HG03575 (cell line): ENCODE measurements around the gene SGO2.
"Not testable (repeated sequence)": the region's sequence is repeated elsewhere in the genome, so short reads cannot be mapped to it uniquely, and the experiment has no call there.

Experiments used
- ATAC-seq: cut with Tn5 transposase; IDR thresholded peaks from one replicate; pipeline ENCODE4 v1.9.1; 2021; ENCODE audit not compliant: unreplicated experiment, insufficient number of reproducible peaks, low FRiP score; ENCODE audit errors: extremely low read depth

The SGO2 gene

DNA sequence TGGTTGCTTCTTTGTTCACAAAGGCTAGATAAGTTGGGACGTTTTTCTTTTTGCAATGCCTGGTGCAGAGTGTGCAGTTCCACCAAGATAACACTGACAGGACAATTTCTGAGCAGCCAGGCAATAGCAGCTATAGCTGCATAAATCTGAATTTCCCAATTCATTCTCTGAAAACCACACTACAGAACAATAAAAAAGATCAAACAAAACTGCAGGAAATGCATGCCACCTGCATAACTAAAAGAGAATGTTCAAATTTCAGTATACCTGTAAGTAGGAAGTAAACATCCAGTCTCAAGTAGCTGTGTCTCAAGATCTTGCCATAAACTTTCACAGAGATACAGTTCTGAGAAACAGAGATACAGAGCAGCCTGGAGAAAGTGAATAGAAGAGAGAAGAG, 10.9 kb upstream of the SGO2 start:
- no peak for ATAC-seq

DNA sequence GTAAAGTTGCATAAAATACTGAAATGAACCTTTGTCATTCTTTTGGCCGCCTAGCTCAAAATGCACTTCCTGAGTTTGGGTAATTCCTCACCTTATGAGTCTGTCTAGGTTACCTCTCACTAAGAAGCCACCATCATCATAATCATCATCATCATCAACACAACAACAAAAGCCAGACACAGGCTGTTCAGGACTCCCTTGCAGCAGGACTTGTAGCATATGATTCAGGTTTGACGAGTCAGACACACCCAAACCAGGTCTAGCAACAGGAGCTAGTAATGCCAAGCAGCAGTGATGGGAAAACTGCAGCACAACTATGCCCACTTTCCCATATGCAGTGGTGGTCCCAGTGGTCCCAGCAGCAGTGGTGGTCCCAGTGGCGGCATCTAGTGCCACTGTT, 2.8 kb upstream of the SGO2 start:
- no peak for ATAC-seq

DNA sequence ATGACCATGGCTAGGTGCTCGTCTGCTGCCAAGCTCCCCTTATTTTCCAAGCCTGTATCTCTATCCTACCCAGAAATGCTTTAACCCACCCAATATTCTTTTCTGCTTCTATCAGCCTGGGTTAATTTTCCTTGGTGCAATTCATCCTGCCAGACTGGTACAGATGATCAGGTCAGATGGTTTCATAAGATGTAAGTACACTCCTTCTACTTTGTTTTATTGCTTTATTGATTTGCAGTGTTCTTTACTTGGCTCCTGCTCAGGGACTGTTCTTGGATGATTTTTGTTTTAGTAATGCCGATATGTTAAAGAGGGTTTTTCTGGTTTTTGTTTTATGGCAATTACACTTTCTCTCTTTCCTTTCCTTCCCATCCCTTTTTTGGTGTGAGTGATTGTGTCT, 2.4 kb upstream of the SGO2 start:
- ATAC-seq = no peak

DNA sequence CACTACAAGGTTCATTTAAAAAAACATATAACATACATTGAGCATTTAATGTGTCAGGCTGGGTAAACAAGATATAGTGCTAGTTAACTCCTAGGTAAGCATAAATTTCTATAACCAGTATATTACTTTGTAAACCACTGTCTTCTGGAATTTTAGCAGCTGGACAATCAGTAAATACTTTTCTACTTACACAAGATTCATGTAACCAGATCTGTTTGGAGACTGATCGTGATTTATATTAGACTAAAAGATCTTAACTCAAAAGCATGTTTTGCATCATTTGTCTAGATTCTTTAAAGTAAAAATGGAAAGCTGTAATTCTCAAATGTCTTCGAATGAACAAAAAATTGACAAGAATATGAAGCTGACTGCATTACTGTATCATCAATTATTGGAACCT, 941 bp upstream of the SGO2 start:
- ATAC-seq = no peak

DNA sequence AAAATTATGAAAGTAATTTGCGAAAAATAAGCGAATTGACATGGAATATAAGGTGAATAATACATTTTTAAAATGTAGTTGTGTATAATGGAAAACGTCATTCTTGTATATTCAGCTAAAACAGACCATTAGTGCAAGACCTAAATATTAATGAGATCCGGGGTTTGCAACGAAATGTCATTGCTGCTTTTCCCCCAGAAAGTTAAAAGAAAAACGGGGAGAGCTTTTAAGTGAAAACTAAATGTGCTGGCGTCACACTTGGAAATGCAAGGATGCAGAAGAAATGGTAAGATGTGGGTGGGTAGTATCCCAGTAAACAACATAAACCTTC, 491 bp upstream of the SGO2 start:
- ATAC-seq = no peak

DNA sequence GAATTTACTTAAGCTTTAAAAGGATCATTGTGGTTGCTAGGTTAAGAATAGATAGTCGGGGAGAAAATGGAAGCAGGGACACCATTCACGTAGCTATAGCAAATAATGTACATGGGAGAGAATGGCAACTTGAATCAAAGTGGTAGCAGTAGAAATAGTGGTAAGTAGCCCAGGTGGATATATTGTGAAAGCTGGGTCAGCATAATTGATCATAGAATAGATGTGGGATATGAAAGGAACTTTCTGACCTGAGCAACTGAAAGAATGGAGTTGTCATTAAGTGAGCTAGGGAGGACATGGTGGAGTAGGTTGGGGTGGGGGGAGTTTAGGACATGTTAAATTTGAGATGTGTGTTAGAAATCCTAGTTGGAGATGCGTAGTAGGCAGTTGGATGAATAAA, 2.2 kb downstream of the SGO2 start:
- ATAC-seq = no peak

DNA sequence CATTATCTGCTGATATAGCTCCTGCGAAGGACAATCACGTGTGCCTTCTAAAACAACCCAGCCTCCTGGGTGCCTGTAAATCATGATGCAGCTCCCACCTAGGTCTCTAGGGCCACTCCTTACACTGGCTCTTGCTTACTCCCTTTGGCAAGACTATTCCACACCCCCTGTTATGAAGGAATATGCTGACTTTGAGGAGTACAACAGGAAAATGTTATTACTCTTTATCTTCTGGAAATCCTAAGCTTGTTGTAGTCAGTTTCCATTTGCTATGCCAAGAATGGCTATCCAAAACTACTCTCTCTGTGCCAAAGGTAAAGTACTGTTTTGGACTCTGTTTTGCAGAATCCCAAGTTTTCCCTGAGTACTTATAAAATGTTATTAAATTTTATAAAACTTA, 7.7 kb downstream of the SGO2 start:
- ATAC-seq = no peak

DNA sequence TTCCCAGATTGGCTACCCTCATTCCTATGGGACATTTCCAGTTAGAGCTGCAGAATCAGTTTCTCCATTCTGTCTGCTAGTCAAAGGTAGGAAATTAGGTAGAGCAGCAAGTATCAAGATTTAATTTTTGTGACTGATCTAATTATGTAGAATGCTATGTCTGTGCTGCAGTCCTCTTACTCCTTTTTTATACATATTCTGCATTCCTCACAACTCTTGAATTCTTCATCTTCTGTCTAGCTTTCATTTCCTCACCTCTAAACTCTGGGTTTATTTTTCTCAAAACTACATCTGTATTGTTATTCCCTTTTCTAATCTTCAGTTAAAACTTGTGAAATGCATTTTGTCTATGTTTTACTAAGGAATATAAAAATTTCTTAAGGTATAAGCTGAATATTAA, 8.6 kb downstream of the SGO2 start:
- no peak for ATAC-seq

DNA sequence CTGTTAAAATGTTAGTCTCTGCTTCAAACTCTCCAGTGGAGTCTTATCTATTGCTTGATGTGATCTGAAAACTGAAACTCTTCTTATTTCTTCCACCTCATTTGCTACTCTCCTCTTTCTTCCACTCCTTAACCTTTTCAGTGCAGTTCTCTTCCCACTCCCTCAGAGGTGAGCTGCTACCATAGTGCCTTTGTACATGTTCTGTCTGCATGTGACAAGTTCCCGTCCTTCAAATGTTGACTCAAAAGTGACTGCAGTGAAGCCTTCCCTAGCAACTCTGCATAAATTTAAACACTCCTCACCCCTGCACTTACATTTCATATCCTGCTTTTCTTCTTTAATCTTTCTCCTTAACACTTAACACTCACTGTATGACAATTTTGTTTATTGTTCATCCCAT, 12.1 kb downstream of the SGO2 start:
- no peak for ATAC-seq

DNA sequence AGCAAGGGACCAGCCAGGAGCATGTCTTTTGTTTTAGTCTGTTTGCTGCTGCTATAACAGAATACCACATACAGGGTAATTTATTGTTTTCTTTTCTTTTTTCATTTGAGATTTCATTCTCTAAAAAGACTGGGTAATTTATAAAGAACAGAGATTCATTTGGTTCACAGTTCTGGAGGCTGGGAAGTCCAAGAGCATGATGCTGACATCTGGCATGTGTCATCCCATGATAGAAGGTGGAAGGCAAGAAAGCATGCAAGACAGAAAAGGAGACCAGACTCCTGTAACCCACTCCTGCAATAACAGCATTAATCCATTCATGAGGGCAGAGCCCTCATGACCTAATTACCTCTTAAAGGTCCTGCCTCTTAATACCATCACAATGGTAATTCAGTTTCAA, 14.8 kb downstream of the SGO2 start:
- ATAC-seq = no peak

DNA sequence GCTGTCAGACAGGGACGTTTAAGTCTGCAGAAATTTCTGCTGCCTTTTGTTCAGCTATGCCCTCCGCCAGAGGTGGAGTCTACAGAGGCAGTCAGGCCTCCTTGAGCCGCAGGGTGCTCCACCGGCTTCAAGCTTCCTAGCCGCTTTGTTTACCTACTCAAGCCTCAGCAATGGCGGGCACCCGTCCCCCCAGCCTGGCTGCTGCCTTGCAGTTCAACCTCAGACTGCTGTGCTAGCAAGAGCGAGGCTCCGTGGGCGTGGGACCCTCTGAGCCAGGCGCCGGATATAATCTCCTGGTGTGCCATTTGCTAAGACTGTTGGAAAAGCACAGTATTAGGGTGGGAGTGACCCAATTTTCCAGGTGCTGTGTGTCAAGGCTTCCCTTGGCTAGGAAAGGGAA, 40.6 kb downstream of the SGO2 start:
- not testable (repeated sequence) for ATAC-seq

DNA sequence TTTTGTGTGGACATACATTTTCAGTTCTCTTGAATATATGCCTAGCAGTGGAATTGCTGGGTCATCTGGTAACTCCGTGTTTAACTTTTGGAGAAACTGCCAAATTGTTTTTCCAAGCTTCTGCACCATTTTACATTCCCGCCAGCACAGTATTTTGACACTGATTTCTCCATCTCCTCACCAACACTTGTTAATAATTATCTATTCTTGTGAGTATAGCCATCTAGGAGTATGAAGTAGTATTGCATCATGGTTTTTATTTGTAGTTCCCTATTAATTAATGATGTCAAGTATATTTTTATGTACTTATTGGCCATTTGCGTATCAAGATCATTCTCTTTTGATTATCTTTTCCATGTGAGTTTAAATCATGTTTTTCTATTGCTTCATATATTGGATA, 41.9 kb downstream of the SGO2 start:
- ATAC-seq = no peak

DNA sequence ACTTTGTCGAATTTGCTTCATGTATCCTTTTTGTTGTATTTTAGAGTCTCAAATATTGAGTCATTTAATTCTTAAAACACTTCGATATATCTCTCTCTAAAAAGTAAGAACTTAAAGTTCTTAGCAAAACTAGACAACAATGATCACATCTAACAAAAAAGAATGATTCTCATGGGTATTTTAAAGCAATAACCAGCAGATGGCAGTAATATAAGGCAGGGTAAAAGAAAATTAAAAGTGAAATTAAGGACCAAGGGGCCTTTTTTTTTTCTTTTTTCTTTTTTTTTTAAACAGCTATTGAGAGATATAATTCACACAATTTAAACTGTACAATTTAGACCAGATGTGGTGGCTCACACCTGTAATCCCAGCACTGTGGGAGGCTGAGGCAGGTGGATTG, 50.0 kb downstream of the SGO2 start:
- no peak for ATAC-seq

DNA sequence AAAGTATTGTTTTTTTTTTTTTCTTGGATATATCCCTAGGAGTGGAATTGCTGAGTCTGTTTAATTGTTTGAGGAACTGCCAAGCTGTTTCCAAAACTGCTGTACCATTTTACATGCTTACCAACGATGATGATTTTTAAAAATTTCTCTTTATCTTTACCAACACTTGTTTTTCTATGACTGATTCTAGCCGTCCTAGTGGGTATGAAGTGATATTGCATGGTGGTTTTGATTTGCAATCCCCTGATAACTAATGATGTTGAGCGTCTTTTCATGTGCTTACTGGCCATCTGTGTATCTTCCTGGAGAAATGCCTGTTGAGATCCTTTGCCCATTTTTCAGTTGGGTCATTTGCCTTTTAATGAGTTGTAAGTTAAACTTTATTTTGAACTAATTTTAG, 51.0 kb downstream of the SGO2 start:
- ATAC-seq = no peak

DNA sequence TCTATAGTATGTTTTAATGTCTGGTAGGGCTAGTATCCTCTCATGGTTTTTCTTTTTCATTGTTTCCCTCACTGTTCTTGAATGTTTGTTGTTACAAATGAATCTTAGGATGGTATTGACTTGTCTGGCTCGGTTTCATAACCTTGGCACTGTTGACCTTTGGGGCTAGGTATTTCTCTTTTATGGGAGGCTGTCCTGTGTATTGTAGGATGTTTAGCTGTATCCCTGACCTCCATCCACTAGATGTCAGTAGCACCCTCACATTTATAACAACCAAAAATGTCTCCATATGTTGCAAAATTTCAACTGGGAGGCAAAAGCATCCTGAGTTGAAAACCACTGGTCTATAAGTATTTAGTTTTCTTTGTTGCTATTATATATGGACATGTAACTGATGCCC, 52.8 kb downstream of the SGO2 start:
- no peak for ATAC-seq

DNA sequence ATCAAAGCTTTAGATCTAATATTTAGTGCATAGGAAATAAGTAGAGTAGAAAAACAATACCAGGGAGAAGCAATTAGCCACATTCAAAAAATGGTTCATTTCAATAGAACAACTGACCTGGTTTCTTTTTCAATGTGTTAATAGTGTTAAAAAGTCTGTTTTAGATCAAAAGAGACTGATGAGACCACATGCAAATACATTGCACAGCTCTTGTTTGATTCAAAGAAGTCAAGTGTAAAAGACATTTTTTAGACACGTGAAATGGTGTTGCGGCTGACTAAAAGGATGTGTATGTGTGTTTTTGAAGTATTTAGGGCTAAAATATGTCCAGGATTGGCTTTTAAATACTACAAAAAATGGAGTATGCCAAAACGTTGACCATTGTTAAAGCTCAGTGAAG, 58.6 kb downstream of the SGO2 start:
- no peak for ATAC-seq

DNA sequence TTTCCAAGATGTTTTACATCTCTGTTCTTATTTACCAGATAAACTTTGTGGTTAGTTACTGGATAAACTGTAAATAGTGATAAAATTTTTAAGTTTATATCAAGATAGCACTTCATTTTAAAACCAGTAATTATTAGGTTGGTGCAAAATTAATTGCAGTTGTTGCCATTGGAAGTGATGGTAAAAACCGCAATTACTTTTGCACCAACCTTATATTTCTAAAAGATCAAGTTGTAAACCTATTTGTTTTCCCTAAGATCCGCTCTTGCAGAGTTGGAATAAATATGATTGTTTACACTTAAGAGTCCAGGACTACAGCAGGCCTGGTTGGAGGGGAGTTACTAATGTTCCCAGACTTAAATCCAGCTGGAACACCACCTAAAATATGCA, 59.3 kb downstream of the SGO2 start:
- no peak for ATAC-seq

DNA sequence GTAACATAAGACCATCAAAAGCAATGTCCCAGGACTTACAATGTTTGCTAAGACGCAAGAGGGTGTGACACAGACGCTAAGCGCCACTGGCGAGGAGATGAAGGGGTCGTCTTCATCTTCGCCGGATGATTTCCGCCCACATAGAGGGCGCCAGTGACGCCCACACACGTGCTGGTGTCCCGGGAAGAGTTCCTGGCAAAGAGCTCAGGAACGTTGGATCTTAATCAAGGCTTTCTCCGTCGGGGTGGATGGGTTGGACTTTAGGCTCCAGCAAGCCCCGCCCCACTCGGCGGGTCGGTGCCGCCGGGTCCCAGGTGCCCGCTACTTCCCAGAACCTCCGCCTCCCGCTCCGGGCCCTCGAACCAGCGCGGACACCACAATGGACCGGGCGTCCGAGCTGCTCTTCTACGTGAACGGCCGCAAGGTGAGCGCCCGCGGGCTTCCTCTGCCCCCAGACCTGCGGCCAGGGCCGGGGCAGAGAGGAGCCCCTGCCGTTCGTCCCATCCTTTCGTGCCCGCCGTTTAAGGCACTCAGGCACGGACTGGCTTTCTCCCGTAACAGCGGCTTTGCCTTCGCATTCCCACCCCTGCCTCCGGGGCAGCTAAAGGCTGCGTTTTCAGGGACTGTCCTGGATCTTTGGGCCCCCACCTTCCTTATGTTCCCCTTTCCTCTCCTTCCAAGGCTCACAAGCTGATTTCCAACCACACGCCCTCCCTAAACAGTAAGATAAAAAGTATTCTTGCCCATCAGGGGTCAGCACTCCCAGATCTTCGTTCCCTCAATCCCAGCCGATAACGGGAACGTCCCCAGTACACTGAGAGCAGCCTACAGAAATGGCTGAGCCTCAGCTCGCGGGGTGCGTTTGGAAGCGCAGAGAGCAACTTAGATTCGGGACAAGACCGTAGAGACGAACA, 60.0 kb downstream of the SGO2 start, which contains the start of gene AOX1:
AOX1 (plus strand) TSS at position 285 of the 914 bp plus-strand sequence; CDS start at position 380, 95 bp downstream.
- no peak for ATAC-seq

DNA sequence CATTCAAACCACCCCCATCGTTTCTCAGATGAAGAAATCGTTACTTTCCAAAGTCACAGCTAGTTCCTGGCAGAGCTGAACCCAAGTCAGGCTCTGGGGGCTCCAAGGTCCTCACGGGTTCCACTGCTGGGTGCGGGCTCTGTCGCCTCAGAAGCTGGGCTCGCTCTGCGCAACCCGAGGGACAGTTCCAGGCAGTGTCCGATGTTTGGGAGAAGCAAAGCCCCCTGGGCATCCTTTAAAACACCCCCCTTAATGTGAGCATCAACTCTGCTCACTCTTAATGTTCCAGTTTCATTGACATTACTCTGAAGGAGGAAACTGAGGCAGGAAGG, 60.6 kb downstream of the SGO2 start:
- ATAC-seq = no peak

DNA sequence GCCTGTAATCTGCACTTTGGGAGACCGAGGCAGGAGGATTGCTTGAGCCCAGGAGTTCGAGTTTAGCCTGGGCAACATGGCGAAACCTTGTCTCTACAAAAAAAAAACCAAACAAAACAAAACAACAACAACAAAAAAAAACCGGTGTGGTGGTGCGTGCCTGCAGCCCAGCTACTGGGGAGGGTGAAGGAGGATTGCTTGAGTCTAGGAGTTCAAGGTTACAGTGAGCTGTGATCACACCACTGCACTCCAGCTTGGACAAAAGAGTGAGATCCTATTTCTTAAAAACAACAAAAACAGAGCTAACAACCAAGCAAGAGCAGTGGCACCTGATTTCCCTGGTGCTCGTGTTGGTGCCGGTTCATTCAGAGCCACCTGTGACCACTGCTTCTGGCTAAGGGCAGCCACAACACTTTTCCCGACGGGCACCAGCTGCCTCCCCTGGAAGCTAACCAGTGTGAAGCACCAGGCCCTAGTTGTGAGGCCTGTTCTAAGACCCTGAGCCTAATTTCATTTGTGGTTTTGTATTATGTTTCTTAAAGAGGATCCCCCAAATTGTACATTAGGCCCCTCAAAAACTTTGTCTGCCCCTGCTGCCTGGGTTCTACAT, 61.1 kb downstream of the SGO2 start:
- no peak for ATAC-seq
